Measurements from ENCODE around the gene PLCB1. TPM values are rescaled to one million over a fixed set of nuclear protein-coding genes. Genes with fewer than 3 reads are reported as not detected.
A peak's percentile ranks its signal among the peaks of the same experiment; 100 is the strongest.

PLCB1 gene
- total RNA-seq, 1 experiment from 2014 or later: 6.8 TPM

GRCh38 chr20:8800089-8800488 is 668.0 kb downstream of the PLCB1 start:
- POLR2A ChIA-PET (ENCODE audit: low non-redundant PET): no interaction called here
- Histone ChIP-seq H3K36me3 (ENCODE audit: insufficient read depth, low read length, poor library complexity, severe bottlenecking) (no peaks in the 10 kb centered on the region), H3K4me3 (ENCODE audit: low read depth, low read length, poor library complexity, severe bottlenecking) (no peak overlapping the region), H3K9me3 (ENCODE audit: low read depth, low read length, poor library complexity, severe bottlenecking) (no peaks in the 10 kb centered on the region), H3K27ac (ENCODE audit: low read depth, low read length, poor library complexity, severe bottlenecking) (no peak overlapping the region), H3K4me1 (ENCODE audit: insufficient read depth, low read length, poor library complexity, severe bottlenecking) (no peaks in the 10 kb centered on the region), H3K27me3 (replicated peaks; ENCODE audit: insufficient read depth, low read depth, low read length, poor library complexity) (no peaks in the 10 kb centered on the region)
- CTCF ChIA-PET: no interaction called here
- no TSS peak for BruUV-seq (replicated peaks)
- intact Hi-C loops (cut with micrococcal nuclease; ENCODE audit: unreplicated experiment): no loop called here
- DNase-seq (ENCODE audit: low spot score): no peak
- TF ChIP-seq, protein P1, sequence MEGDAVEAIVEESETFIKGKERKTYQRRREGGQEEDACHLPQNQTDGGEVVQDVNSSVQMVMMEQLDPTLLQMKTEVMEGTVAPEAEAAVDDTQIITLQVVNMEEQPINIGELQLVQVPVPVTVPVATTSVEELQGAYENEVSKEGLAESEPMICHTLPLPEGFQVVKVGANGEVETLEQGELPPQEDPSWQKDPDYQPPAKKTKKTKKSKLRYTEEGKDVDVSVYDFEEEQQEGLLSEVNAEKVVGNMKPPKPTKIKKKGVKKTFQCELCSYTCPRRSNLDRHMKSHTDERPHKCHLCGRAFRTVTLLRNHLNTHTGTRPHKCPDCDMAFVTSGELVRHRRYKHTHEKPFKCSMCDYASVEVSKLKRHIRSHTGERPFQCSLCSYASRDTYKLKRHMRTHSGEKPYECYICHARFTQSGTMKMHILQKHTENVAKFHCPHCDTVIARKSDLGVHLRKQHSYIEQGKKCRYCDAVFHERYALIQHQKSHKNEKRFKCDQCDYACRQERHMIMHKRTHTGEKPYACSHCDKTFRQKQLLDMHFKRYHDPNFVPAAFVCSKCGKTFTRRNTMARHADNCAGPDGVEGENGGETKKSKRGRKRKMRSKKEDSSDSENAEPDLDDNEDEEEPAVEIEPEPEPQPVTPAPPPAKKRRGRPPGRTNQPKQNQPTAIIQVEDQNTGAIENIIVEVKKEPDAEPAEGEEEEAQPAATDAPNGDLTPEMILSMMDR (conservative IDR thresholded peaks at IDR 0.05; ENCODE audit: low read depth, low read length): peak; percentile 29; the same call in 1 of the 2 replicates
- no peak for TF ChIP-seq EZH2 (IDR thresholded peaks at IDR 0.05; ENCODE audit: borderline replicate concordance, low read depth, low read length, poor library complexity, severe bottlenecking)

DNA sequence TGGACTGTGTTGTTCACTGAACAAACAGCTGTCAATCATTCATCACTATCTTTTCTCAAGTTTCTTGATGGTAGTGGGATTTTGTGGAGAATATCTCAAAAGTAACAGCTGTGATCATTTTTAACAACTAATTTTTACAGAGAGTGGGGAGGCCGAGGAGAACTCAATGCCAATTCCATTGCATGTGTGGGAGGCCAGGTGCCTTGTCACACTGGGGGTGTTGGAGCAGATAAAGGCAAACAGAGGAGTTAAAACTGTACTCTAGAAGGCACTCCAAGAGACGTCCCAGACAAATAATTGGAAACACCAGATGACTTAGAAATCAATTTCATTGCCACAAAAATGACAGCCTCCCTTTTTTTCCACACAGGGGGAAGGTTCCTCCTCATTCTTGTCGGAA is 669.6 kb downstream of the PLCB1 start:
- Histone ChIP-seq H3K36me3 (ENCODE audit: insufficient read depth, low read length, poor library complexity, severe bottlenecking) (no peaks in the 10 kb centered on the region), H3K27ac (ENCODE audit: low read depth, low read length, poor library complexity, severe bottlenecking) (no peak overlapping the region), H3K27me3 (replicated peaks; ENCODE audit: insufficient read depth, low read depth, low read length, poor library complexity) (no peaks in the 10 kb centered on the region), H3K4me3 (ENCODE audit: low read depth, low read length, poor library complexity, severe bottlenecking) (no peak overlapping the region), H3K9me3 (ENCODE audit: low read depth, low read length, poor library complexity, severe bottlenecking) (no peaks in the 10 kb centered on the region), H3K4me1 (ENCODE audit: insufficient read depth, low read length, poor library complexity, severe bottlenecking) (no peaks in the 10 kb centered on the region)
- ChIA-PET POLR2A (ENCODE audit: low non-redundant PET) (no interaction called here), CTCF (no interaction called here)
- no peak for TF ChIP-seq EZH2 (IDR thresholded peaks at IDR 0.05; ENCODE audit: borderline replicate concordance, low read depth, low read length, poor library complexity, severe bottlenecking)
- TF ChIP-seq, protein P1 (conservative IDR thresholded peaks at IDR 0.05; ENCODE audit: low read depth, low read length): no peak
- no peak for DNase-seq (ENCODE audit: low spot score)
- no TSS peak for BruUV-seq (replicated peaks)
- intact Hi-C loops (cut with micrococcal nuclease; ENCODE audit: unreplicated experiment): no loop called here

DNA sequence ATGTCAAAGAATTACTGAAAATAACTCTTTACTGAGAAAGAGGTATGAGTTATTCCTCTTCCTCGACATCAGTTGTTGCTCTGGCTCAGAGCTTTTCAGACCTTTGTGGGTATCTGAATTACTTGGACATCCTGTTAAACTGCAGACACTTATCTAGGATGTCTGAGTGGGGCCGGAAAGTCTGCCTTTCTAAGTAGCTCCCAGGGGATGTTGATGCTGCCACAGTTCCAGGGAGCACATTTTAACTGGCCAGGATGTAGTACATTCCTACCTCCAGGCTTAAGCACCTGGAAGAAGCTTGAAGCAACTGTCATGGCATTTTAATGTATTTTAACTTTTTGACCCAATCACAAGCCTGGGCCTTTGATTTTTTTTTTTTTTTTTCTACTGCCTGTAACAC is 671.0 kb downstream of the PLCB1 start:
- Histone ChIP-seq H3K4me3 (ENCODE audit: low read depth, low read length, poor library complexity, severe bottlenecking) (no peak overlapping the region), H3K27ac (ENCODE audit: low read depth, low read length, poor library complexity, severe bottlenecking) (no peak overlapping the region), H3K36me3 (ENCODE audit: insufficient read depth, low read length, poor library complexity, severe bottlenecking) (no peaks in the 10 kb centered on the region), H3K27me3 (replicated peaks; ENCODE audit: insufficient read depth, low read depth, low read length, poor library complexity) (no peaks in the 10 kb centered on the region), H3K4me1 (ENCODE audit: insufficient read depth, low read length, poor library complexity, severe bottlenecking) (no peaks in the 10 kb centered on the region), H3K9me3 (ENCODE audit: low read depth, low read length, poor library complexity, severe bottlenecking) (no peaks in the 10 kb centered on the region)
- intact Hi-C loops (cut with micrococcal nuclease; ENCODE audit: unreplicated experiment): no loop called here
- no peak for TF ChIP-seq EZH2 (IDR thresholded peaks at IDR 0.05; ENCODE audit: borderline replicate concordance, low read depth, low read length, poor library complexity, severe bottlenecking)
- TF ChIP-seq, protein P1 (conservative IDR thresholded peaks at IDR 0.05; ENCODE audit: low read depth, low read length): no peak
- no peak for DNase-seq (ENCODE audit: low spot score)
- ChIA-PET POLR2A (ENCODE audit: low non-redundant PET) (interaction anchor here (0.7 kb wide), 1 partner anchor 12 kb away, joined by 3 read pairs; no protein-coding TSS in a partner anchor), CTCF (interaction anchor here (0.7 kb wide), 1 partner anchor 37 kb away, joined by 5 read pairs; no protein-coding TSS in a partner anchor)
- no TSS peak for BruUV-seq (replicated peaks)
